ENCODE results near the gene CDC42BPA. TPM values are rescaled to one million over a fixed set of nuclear protein-coding genes. Genes with fewer than 3 reads are reported as not detected.

Gene CDC42BPA
- total and polyA plus RNA-seq, 2 donors (not counting 3 experiments of a cell fraction or from before 2014, with no cell fraction given) = 26.1 to 92.6 TPM

DNA sequence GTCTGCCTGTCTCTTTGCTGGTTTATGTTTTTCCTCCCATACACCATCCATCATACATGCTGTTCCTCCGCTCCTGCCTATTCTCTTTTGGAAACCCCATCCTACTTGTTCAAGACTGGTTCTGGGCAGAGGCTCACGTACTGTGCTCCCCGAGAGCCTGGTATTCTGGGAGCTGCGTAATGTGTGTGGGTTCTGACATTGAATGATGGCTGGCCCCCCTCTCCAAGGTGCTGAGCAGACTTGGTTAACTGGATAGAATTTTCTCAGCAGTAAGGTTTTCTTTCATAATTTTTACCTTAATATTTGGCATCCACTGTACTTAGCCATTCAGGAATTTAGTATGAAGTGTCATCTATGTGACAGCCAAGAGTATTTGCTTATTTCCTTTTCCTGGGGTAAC lies 351.6 kb downstream of the CDC42BPA start:
- no peak for TF ChIP-seq EZH2 (IDR thresholded peaks at IDR 0.05; ENCODE audit: borderline replicate concordance, low read depth, low read length, severe bottlenecking)
- TF ChIP-seq JUN (IDR thresholded peaks at IDR 0.05; ENCODE audit: borderline replicate concordance, insufficient read depth, insufficient read length, low read depth) = no peak
- no peak for TF ChIP-seq POLR2A (IDR thresholded peaks at IDR 0.05; ENCODE audit: low read depth, low read length)
- TF ChIP-seq, protein P1, sequence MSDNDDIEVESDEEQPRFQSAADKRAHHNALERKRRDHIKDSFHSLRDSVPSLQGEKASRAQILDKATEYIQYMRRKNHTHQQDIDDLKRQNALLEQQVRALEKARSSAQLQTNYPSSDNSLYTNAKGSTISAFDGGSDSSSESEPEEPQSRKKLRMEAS (IDR thresholded peaks at IDR 0.05; ENCODE audit: insufficient read depth, insufficient read length) = no peak
- no peak for TF ChIP-seq GATA2 (IDR thresholded peaks at IDR 0.05; ENCODE audit: insufficient read depth, insufficient read length, low read depth, low read length)
- TF ChIP-seq MYC (IDR thresholded peaks at IDR 0.05; ENCODE audit: low read depth, low read length) = no peak
- no peak for TF ChIP-seq POLR2AphosphoS5 (IDR thresholded peaks at IDR 0.05; ENCODE audit: insufficient read depth, low read depth, low read length)
- TF ChIP-seq FOS (IDR thresholded peaks at IDR 0.05; ENCODE audit: borderline replicate concordance, insufficient read depth, low read length) = no peak
- TF ChIP-seq, protein P2, sequence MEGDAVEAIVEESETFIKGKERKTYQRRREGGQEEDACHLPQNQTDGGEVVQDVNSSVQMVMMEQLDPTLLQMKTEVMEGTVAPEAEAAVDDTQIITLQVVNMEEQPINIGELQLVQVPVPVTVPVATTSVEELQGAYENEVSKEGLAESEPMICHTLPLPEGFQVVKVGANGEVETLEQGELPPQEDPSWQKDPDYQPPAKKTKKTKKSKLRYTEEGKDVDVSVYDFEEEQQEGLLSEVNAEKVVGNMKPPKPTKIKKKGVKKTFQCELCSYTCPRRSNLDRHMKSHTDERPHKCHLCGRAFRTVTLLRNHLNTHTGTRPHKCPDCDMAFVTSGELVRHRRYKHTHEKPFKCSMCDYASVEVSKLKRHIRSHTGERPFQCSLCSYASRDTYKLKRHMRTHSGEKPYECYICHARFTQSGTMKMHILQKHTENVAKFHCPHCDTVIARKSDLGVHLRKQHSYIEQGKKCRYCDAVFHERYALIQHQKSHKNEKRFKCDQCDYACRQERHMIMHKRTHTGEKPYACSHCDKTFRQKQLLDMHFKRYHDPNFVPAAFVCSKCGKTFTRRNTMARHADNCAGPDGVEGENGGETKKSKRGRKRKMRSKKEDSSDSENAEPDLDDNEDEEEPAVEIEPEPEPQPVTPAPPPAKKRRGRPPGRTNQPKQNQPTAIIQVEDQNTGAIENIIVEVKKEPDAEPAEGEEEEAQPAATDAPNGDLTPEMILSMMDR (IDR thresholded peaks at IDR 0.05; ENCODE audit: extremely low read depth in 1 of 2, insufficient read depth in 1 of 2, low read depth in 1 of 2, low read length in 2 of 2) = no peak
- no peak for FAIRE-seq
- H3K9ac ChIP-seq (replicated peaks; ENCODE audit: extremely low read depth, insufficient read depth, low read length) = no peak overlapping the region
- DNase-seq (ENCODE audit: low read depth, low spot score) = no peak
- CTCF ChIA-PET = interaction anchor here (1.6 kb wide), 1 partner anchor 306 kb away, joined by 3 read pairs; no protein-coding TSS in a partner anchor
- POLR2A ChIA-PET = no interaction called here
- intact Hi-C loops (cut with micrococcal nuclease) (no loop called here), dilution Hi-C loops (cut with MboI; ENCODE audit: extremely low pct_ligation_motif_present, low sequenced_read_pairs) (no loop called here)
- no peaks in the 10 kb centered on the region for H3K9me3 ChIP-seq (replicated peaks; ENCODE audit: control insufficient read depth, insufficient read depth, low read length)
- no peaks in the 10 kb centered on the region for H3K36me3 ChIP-seq (ENCODE audit: control insufficient read depth in 2 of 2, extremely low read depth in 1 of 2, insufficient read depth in 2 of 2, low read length in 2 of 2)
- H2AFZ ChIP-seq (ENCODE audit: low read depth, low read length) = no peak overlapping the region
- no TSS peak for BruUV-seq (replicated peaks)
- no peak overlapping the region for H3K27ac ChIP-seq (ENCODE audit: insufficient read depth, low read depth, low read length)
- no peak overlapping the region for H3K4me3 ChIP-seq (replicated peaks in 1 of 3; ENCODE audit: insufficient read depth in 1 of 3, low read depth in 1 of 3, low read length in 3 of 3)
- no peaks in the 10 kb centered on the region for H3K27me3 ChIP-seq (ENCODE audit: control insufficient read depth in 2 of 2, insufficient read depth in 2 of 2, low read length in 2 of 2)
- no peaks in the 10 kb centered on the region for H4K20me1 ChIP-seq (replicated peaks; ENCODE audit: control insufficient read depth, extremely low read depth, insufficient read depth, low read length)
- H3K4me1 ChIP-seq (ENCODE audit: control insufficient read depth, extremely low read depth, insufficient read depth, low read length) = no peaks in the 10 kb centered on the region
- H3K4me2 ChIP-seq (ENCODE audit: insufficient read depth, low read length) = no peak overlapping the region
- H3K9me1 ChIP-seq (replicated peaks; ENCODE audit: control insufficient read depth, extremely low read depth, insufficient read depth, low read length) = no peaks in the 10 kb centered on the region
- H3K79me2 ChIP-seq (ENCODE audit: control insufficient read depth, insufficient read depth, low read length) = no peaks in the 10 kb centered on the region

All from endothelial cell of umbilical vein (primary cell).